Osteocyte (in vitro differentiated cells): ENCODE data around the gene NDRG2. TPM values are rescaled to one million over a fixed set of nuclear protein-coding genes. Genes with fewer than 3 reads are reported as not detected.
A peak's percentile ranks its signal among the peaks of the same experiment; 100 is the strongest.
"Not testable (repeated sequence)": the region's sequence is repeated elsewhere in the genome, so short reads cannot be mapped to it uniquely, and the experiment has no call there.

ENCODE experiments used
- DNase-seq: peaks from one replicate; pipeline ENCODE4 v3.0.0; 2021; ENCODE audit warnings: mixed read lengths; ENCODE audit not compliant: unreplicated experiment; ENCODE audit errors: extremely low spot score
- H3K27ac Mint-ChIP-seq: one replicate; pipeline ENCODE4 v1.8.0; 2021; ENCODE audit warnings: mild to moderate bottlenecking, mixed read lengths; ENCODE audit not compliant: unreplicated experiment
- H3K27me3 Mint-ChIP-seq: one replicate; pipeline ENCODE4 v1.8.0; 2021; ENCODE audit warnings: mixed read lengths; ENCODE audit not compliant: unreplicated experiment
- H3K36me3 Mint-ChIP-seq: one replicate; pipeline ENCODE4 v1.8.0; 2021; ENCODE audit warnings: mixed read lengths; ENCODE audit not compliant: unreplicated experiment
- H3K4me1 Mint-ChIP-seq: one replicate; pipeline ENCODE4 v1.8.0; 2021; ENCODE audit warnings: mixed read lengths; ENCODE audit not compliant: unreplicated experiment
- H3K4me3 Mint-ChIP-seq: one replicate; pipeline ENCODE4 v1.8.0; 2021; ENCODE audit warnings: mild to moderate bottlenecking, moderate library complexity, mixed read lengths; ENCODE audit not compliant: unreplicated experiment
- H3K9me3 Mint-ChIP-seq: one replicate; pipeline ENCODE4 v1.8.0; 2021; ENCODE audit warnings: mixed read lengths; ENCODE audit not compliant: unreplicated experiment
- CTCF ChIP-seq: fragments of 200-600 bp; sonication (generic); IDR thresholded peaks from 2 replicates; pipeline ENCODE4 v1.5.0; 2021; ENCODE audit warnings: antibody characterized with exemption, mild to moderate bottlenecking, moderate library complexity
- total RNA-seq: library from RNA; stranded (reverse); gene quantifications from 2 replicates; pipeline ENCODE4 v1.2.1, GENCODE V29; 2021

Gene NDRG2
- total RNA-seq, 1 donor from 2014 or later: 8.6 TPM

GRCh38 chr14:20988717-20989470 lies 36.0 kb downstream of the NDRG2 start:
- Mint-ChIP-seq H3K36me3 (peaks cover 13% of the 10 kb centered on the region), H3K27me3 (no peaks in the 10 kb centered on the region), H3K27ac (peak overlapping the region; percentile 76), H3K9me3 (no peaks in the 10 kb centered on the region), H3K4me3 (no peak overlapping the region), H3K4me1 (peaks cover 32% of the 10 kb centered on the region)
- no peak for DNase-seq
- no peak for TF ChIP-seq CTCF

- Mint-ChIP-seq H3K27ac (peak overlapping the region; percentile 85), H3K9me3 (no peaks in the 10 kb centered on the region), H3K4me3 (no peak overlapping the region), H3K4me1 (peaks cover 30% of the 10 kb centered on the region), H3K36me3 (peaks cover 2% of the 10 kb centered on the region), H3K27me3 (peaks cover 2% of the 10 kb centered on the region)
- TF ChIP-seq CTCF: no peak
- no peak for DNase-seq
Measured at GRCh38 chr14:20986811-20987210, 38.0 kb downstream of the NDRG2 start.

GRCh38 chr14:20985650-20986049 lies 39.2 kb downstream of the NDRG2 start:
- not testable (repeated sequence) for H3K27ac Mint-ChIP-seq, H3K36me3 Mint-ChIP-seq, H3K27me3 Mint-ChIP-seq, H3K4me3 Mint-ChIP-seq, DNase-seq, H3K9me3 Mint-ChIP-seq
- H3K4me1 Mint-ChIP-seq: peaks cover 21% of the 10 kb centered on the region

GRCh38 chr14:20982646-20983369 lies 42.1 kb downstream of the NDRG2 start:
- no peak for TF ChIP-seq CTCF
- Mint-ChIP-seq H3K36me3 (no peaks in the 10 kb centered on the region), H3K4me1 (peaks cover 11% of the 10 kb centered on the region), H3K9me3 (no peaks in the 10 kb centered on the region), H3K4me3 (no peak overlapping the region), H3K27me3 (peaks cover 2% of the 10 kb centered on the region), H3K27ac (no peak overlapping the region)
- no peak for DNase-seq

- H3K36me3 Mint-ChIP-seq: no peaks in the 10 kb centered on the region
- no peak for TF ChIP-seq CTCF
- H3K27me3 Mint-ChIP-seq: peaks cover 2% of the 10 kb centered on the region
- H3K9me3 Mint-ChIP-seq: no peaks in the 10 kb centered on the region
- H3K4me1 Mint-ChIP-seq: peaks cover 5% of the 10 kb centered on the region
- DNase-seq: no peak
- no peak overlapping the region for H3K27ac Mint-ChIP-seq
- H3K4me3 Mint-ChIP-seq: no peak overlapping the region
Measured at GRCh38 chr14:20980906-20981305, 44.0 kb downstream of the NDRG2 start.
